ENCODE measurements around the gene PTPRD.

DNA sequence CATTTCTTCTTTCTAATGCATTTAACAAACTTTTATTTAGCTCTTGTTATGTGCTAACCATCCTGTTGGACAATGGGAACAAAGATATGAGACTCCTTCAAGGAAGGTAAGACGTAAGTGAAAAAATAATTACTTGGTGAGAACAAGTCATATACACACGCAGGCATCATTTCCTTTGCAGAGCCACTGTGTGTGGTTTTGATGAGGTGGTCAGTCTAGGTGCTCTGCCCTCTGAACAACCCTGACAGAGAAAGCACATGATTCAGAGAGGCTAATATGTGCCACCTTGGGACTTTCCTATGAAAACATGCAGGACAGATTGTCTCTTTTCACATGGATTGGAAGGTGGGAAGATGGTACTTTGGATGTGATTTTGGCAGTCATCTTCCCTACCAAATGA, 1650.7 kb downstream of the PTPRD start:
- no peak for TF ChIP-seq POLR2A (IDR thresholded peaks at IDR 0.05; ENCODE audit: low read depth, low read length)
- TF ChIP-seq POLR2AphosphoS5 (IDR thresholded peaks at IDR 0.05; ENCODE audit: low read depth, low read length) = no peak

Measured in GM12892 (cell line).